Thyroid gland (tissue), 4 donors: ENCODE results near the gene IFT88. TPM values are rescaled to one million over a fixed set of nuclear protein-coding genes. Genes with fewer than 3 reads are reported as not detected.

Experiments
- DNase-seq, 2 donors: peaks; one replicate each; pipeline ENCODE4 v3.0.0-alpha.2; 2019
- H3K27ac ChIP-seq, 3 donors: fragments of 200-600 bp; sonication (generic); 1 replicate in 2 of 3; 2 replicates in 1 of 3; pipeline ENCODE4 v1.5.1; 2016 to 2019; ENCODE audit warnings: mild to moderate bottlenecking in 1 of 3, moderate library complexity in 1 of 3
- H3K27me3 ChIP-seq: fragments of 200-600 bp; sonication (generic); one replicate; pipeline ENCODE4 v1.5.1; 2019
- H3K36me3 ChIP-seq, 2 donors: fragments of 200-600 bp; sonication (generic); one replicate each; pipeline ENCODE4 v1.5.1; 2016 to 2019
- H3K4me1 ChIP-seq, 2 donors: fragments of 200-600 bp; sonication (generic); one replicate each; pipeline ENCODE4 v1.5.1; 2017 to 2019
- H3K4me3 ChIP-seq, 3 donors: fragments of 200-600 bp; sonication (generic); replicated peaks in 1 of 3; 1 replicate in 2 of 3; 2 replicates in 1 of 3; pipeline ENCODE4 v1.5.1; 2016; ENCODE audit warnings: mild to moderate bottlenecking in 1 of 3
- H3K9me3 ChIP-seq: fragments of 200-600 bp; sonication (generic); one replicate; pipeline ENCODE4 v1.5.1; 2017
- POLR2A ChIP-seq, 2 donors: fragments of 450-650 bp; IDR thresholded peaks; one replicate each; pipeline ENCODE4 v1.6.1; 2017; ENCODE audit warnings: antibody characterized with exemption in 2 of 2, mild to moderate bottlenecking in 2 of 2, moderate library complexity in 1 of 2
- WGBS, 2 donors: methylation state at CpG; one replicate each; pipeline ENCODE4 v1.1.5; 2017; 5-methylcytosine and 5-hydroxymethylcytosine counted together
- intact Hi-C: fragments of 100-400 bp; cut with DNase I; formaldehyde crosslinking; loops from one replicate; pipeline ENCODE4 v1.15.1; 2023
- total RNA-seq, 4 donors: library from RNA; depleted of rRNA; stranded (reverse); fragments of >200 nt; gene quantifications; one replicate each; pipeline ENCODE4 v1.2.3, GENCODE V29; 2016
- TF ChIP-seq, protein P1 (sequence below), 6 experiments: fragments of 200-600 bp in 3 of 6; fragments of 450-650 bp in 3 of 6; sonication (generic) in 3 of 6; IDR thresholded peaks; one replicate each; pipeline ENCODE4 v1.5.1; 2016 to 2019; ENCODE audit warnings: antibody characterized with exemption in 6 of 6, mild to moderate bottlenecking in 2 of 6, inconsistent platforms in 1 of 6, moderate library complexity in 1 of 6

The IFT88 gene
- total RNA-seq, 4 donors from 2014 or later = 30.2 to 59.5 (median 42.2) TPM

DNA sequence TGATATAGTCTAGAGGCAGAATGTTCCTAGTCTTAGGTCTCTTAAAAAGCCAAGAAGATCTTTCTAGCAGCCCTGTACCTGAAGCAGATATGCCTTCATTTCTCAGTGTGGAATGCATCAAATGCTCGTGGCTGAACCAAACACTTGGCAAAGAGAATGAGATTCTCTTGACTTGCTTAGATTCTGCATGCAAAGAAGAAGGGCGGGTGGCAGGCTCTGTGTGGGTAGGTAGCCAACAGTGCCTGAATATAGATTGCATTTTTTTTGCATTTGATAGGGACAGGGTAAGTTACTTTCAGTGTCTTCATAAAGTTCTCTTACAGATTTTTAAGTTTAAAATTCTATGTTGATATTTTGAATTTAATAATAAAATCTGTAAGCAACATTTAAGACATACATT lies 27.3 kb downstream of the IFT88 start:
- Histone ChIP-seq H3K4me3 (no peak overlapping the region), H3K36me3 (no peaks in the 10 kb centered on the region), H3K4me1 (no peaks in the 10 kb centered on the region), H3K27me3 (no peaks in the 10 kb centered on the region), H3K27ac (no peak overlapping the region), H3K9me3 (no peaks in the 10 kb centered on the region)
- no peak for DNase-seq
- WGBS, 2 donors = 72 to 82% methylated on average over 2 of the region's 2 CpGs
- intact Hi-C loops = no loop called here
- no peak for TF ChIP-seq POLR2A (IDR thresholded peaks at IDR 0.05)
- TF ChIP-seq, protein P1, sequence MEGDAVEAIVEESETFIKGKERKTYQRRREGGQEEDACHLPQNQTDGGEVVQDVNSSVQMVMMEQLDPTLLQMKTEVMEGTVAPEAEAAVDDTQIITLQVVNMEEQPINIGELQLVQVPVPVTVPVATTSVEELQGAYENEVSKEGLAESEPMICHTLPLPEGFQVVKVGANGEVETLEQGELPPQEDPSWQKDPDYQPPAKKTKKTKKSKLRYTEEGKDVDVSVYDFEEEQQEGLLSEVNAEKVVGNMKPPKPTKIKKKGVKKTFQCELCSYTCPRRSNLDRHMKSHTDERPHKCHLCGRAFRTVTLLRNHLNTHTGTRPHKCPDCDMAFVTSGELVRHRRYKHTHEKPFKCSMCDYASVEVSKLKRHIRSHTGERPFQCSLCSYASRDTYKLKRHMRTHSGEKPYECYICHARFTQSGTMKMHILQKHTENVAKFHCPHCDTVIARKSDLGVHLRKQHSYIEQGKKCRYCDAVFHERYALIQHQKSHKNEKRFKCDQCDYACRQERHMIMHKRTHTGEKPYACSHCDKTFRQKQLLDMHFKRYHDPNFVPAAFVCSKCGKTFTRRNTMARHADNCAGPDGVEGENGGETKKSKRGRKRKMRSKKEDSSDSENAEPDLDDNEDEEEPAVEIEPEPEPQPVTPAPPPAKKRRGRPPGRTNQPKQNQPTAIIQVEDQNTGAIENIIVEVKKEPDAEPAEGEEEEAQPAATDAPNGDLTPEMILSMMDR (IDR thresholded peaks at IDR 0.05) = no peak

DNA sequence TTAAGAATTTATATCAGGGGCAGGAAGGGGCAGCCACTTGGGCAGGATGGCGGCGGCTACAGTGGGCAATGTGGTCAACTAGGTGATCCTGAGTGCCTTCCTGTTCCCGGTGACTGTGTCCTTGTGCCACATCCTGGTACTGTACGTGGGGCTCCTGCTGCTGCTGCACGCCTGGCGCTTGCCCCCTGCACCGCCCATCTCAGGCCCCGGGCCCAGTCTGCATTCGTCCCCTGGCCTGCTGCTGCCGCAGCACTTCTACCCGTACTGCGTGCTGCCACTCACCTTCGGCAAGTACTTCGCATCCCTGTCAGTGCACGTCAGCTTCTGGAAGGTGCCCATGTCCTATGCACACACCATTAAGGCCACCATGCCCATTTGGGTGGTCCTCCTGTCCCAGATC lies 40.1 kb downstream of the IFT88 start:
- DNase-seq = no peak
- intact Hi-C loops = no loop called here
- TF ChIP-seq, protein P1 (IDR thresholded peaks at IDR 0.05) = no peak
- no peak for TF ChIP-seq POLR2A (IDR thresholded peaks at IDR 0.05)

DNA sequence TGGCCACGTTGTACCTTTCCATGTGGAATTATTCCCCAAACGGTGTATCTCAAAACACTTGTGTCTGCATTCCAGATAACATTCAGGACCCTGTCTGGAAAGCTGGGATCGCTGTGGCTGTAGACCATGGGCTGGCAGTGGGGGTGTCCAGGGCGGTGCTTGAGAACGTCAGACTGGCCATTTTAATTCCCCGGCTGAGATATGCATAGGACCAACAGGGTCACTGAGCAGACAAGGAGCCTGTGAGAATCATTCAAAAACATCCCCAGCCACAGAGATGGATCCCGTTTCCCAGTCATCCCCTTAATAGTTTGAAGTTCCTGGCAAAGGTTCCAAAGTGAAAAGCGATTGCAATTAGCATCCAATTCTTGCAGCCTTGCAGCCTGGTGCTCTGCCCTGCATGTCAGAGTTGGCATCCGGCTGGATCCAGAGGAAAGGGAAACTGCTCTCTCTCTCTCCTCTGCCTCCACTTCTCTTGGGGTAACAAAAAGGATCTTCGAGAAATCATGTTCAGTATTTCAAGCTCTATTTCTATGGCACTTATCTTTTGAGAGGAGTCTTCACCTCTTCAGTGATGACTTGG lies 41.6 kb downstream of the IFT88 start:
- H3K36me3 ChIP-seq = peaks cover 4 to 5% of the 10 kb centered on the region in 2 donors
- no peaks in the 10 kb centered on the region for H3K9me3 ChIP-seq

More for the DNA sequence above, 40.1 kb downstream of the IFT88 start:
- no peaks in the 10 kb centered on the region for H3K27me3 ChIP-seq
- H3K4me3 ChIP-seq = no peak overlapping the region
- H3K4me1 ChIP-seq = peaks cover 10 to 28% of the 10 kb centered on the region in 2 donors
- WGBS, 2 donors = 95 to 97% methylated on average over 15 of the region's 15 CpGs
- peaks cover 4 to 5% of the 10 kb centered on the region in 2 donors for H3K36me3 ChIP-seq
- no peak overlapping the region for H3K27ac ChIP-seq
- no peaks in the 10 kb centered on the region for H3K9me3 ChIP-seq

DNA sequence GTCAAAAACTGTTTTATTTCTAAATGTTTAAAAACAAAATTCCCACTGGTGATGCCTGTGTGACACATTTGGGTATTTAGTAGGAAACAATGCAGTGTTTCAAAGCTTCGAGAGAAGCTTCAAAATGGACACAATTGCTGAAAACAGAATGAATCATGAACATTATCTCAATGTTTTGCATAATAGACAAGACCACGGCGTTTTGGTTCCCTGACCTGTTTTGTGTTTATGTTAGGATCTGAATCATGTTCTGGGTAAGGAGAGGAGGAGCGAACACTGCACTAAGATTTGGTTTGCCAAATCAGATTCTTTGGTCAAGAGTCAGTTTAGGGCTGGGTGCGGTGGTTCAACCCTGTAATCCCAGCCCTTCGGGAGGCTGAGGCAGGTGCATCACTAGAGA lies 42.2 kb downstream of the IFT88 start:
- intact Hi-C loops = no loop called here
- Histone ChIP-seq H3K9me3 (no peaks in the 10 kb centered on the region), H3K4me1 (peaks cover 10 to 28% of the 10 kb centered on the region in 2 donors), H3K36me3 (peaks cover 4 to 5% of the 10 kb centered on the region in 2 donors), H3K27ac (peak overlapping the region in 2 of 3 donors; percentile 20 to 43), H3K4me3 (no peak overlapping the region), H3K27me3 (no peaks in the 10 kb centered on the region)
- TF ChIP-seq POLR2A (IDR thresholded peaks at IDR 0.05) = no peak
- TF ChIP-seq, protein P1 (IDR thresholded peaks at IDR 0.05) = no peak
- WGBS, 2 donors = 92 to 93% methylated on average over 6 of the region's 6 CpGs
- DNase-seq = no peak

More for the DNA sequence above, 41.6 kb downstream of the IFT88 start:
- Histone ChIP-seq H3K4me3 (no peak overlapping the region), H3K4me1 (peaks cover 10 to 28% of the 10 kb centered on the region in 2 donors), H3K27me3 (no peaks in the 10 kb centered on the region), H3K27ac (no peak overlapping the region)
- TF ChIP-seq, protein P1 (IDR thresholded peaks at IDR 0.05) = no peak
- peak; percentile 29 to 35 for DNase-seq
- WGBS, 2 donors = 42 to 43% methylated on average over 9 to 10 of the region's 10 CpGs
- intact Hi-C loops = no loop called here

DNA sequence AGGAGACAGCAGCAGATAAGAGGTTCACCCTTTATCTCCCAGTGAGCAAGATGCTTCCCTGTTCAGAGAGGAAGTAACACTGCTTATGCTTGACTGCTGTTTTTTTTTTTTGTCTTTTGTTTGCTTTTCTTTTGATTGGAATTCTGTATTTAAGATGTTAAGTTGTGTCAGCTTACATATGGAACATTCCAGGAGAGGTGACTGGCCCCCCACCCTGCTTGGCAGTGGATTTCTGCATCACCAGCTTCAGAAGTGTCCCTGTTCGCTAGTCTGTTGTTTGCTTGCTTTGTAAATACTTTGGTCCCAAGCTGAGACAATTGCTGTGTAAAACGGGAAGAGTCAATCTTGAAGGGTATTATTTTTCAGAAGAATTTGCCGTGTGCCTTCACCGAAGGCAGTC lies 43.0 kb downstream of the IFT88 start:
- intact Hi-C loops = no loop called here
- peak; percentile 38 to 45 for DNase-seq
- 39 to 47% methylated on average over 4 of the region's 4 CpGs for WGBS, 2 donors
- Histone ChIP-seq H3K27me3 (no peaks in the 10 kb centered on the region), H3K9me3 (no peaks in the 10 kb centered on the region), H3K4me1 (peaks cover 10 to 28% of the 10 kb centered on the region in 2 donors), H3K36me3 (peaks cover 4 to 5% of the 10 kb centered on the region in 2 donors), H3K4me3 (no peak overlapping the region), H3K27ac (peak overlapping the region in 2 of 3 donors; percentile 20 to 43)
- TF ChIP-seq POLR2A (IDR thresholded peaks at IDR 0.05) = no peak
- TF ChIP-seq, protein P1 (IDR thresholded peaks at IDR 0.05) = no peak
